Spleen (tissue), 11 donors: ENCODE results near the gene CRNN. TPM values are rescaled to one million over a fixed set of nuclear protein-coding genes. Genes with fewer than 3 reads are reported as not detected.

Experiments used
- DNase-seq: peaks from one replicate; pipeline ENCODE4 v3.0.0-alpha.2; 2020
- H3K27ac ChIP-seq, 8 donors: fragments of 200-600 bp; sonication (generic) in 7 of 8; 1 replicate in 4 of 8; 2 replicates in 4 of 8; pipeline versions ENCODE4 v1.5.0 to v1.8.0; 2016 to 2021; ENCODE audit warnings: inconsistent platforms in 4 of 8, mild to moderate bottlenecking in 4 of 8, moderate library complexity in 1 of 8
- H3K27me3 ChIP-seq, 7 donors: fragments of 200-600 bp; sonication (generic) in 6 of 7; replicated peaks in 1 of 7; 1 replicate in 4 of 7; 2 replicates in 3 of 7; pipeline versions ENCODE4 v1.5.0 to v1.8.0; 2016 to 2021; ENCODE audit warnings: inconsistent platforms in 3 of 7, mild to moderate bottlenecking in 1 of 7
- H3K36me3 ChIP-seq, 6 donors: fragments of 200-600 bp; sonication (generic) in 5 of 6; 1 replicate in 4 of 6; 2 replicates in 2 of 6; pipeline versions ENCODE4 v1.5.0 to v1.8.0; 2016 to 2021; ENCODE audit warnings: inconsistent platforms in 2 of 6
- H3K4me1 ChIP-seq, 6 donors: fragments of 200-600 bp; sonication (generic) in 5 of 6; 1 replicate in 3 of 6; 2 replicates in 3 of 6; pipeline versions ENCODE4 v1.5.0 to v1.8.0; 2016 to 2021; ENCODE audit warnings: inconsistent platforms in 3 of 6
- H3K4me3 ChIP-seq, 8 donors: fragments of 200-600 bp; sonication (generic) in 7 of 8; 1 replicate in 4 of 8; 2 replicates in 4 of 8; pipeline versions ENCODE4 v1.5.0 to v1.8.0; 2016 to 2021; ENCODE audit warnings: inconsistent platforms in 4 of 8, mild to moderate bottlenecking in 4 of 8, moderate library complexity in 2 of 8
- H3K9me3 ChIP-seq, 8 donors: fragments of 200-600 bp; sonication (generic) in 7 of 8; 1 replicate in 4 of 8; 2 replicates in 4 of 8; pipeline versions ENCODE4 v1.5.0 to v1.8.0; 2016 to 2021; ENCODE audit warnings: inconsistent platforms in 4 of 8
- POLR2A ChIP-seq, 3 donors: fragments of 450-650 bp; IDR thresholded peaks; one replicate each; pipeline ENCODE4 v1.5.1; 2017; ENCODE audit warnings: antibody characterized with exemption in 3 of 3, mild to moderate bottlenecking in 1 of 3
- POLR2AphosphoS5 ChIP-seq, 3 donors: sonication (generic); formaldehyde crosslinking; IDR thresholded peaks; one replicate each; pipeline ENCODE4 v1.5.1; 2017; ENCODE audit warnings: antibody characterized with exemption in 3 of 3
- WGBS, 5 donors: extraction: QIAGEN DNeasy Blood & Tissue Kit in 3 of 5; methylation state at CpG; one replicate each; pipeline versions ENCODE4 v1.1.5 to v1.1.7; 2013 to 2018; 5-methylcytosine and 5-hydroxymethylcytosine counted together
- intact Hi-C: fragments of 100-400 bp; cut with DNase I; formaldehyde crosslinking; loops from one replicate; pipeline ENCODE4 v1.15.0; 2023; ENCODE audit warnings: low total_unique reads
- polyA plus RNA-seq, 3 donors: library from polyadenylated mRNA; stranded (reverse); fragments of 200-250 nt; gene quantifications; one replicate each; pipeline ENCODE4 v1.2.1, GENCODE V29; 2013
- total RNA-seq, 7 donors: library from RNA; depleted of rRNA in 3 of 7; stranded (reverse); fragments of >200 nt in 3 of 7; fragmentation: NEBNext Ultra II Directional in 4 of 7; extraction: Animal tissue kit (Norgen Biotek cat#: 25700) in 4 of 7; gene quantifications; one replicate each; pipeline versions ENCODE4 v1.1.0 to v1.2.1, GENCODE V29; 2016 to 2021
- TF ChIP-seq, protein P1 (sequence below), 11 experiments: fragments of 200-600 bp in 7 of 11; fragments of 450-650 bp in 4 of 11; sonication (generic) in 4 of 11; IDR thresholded peaks in 8 of 11; conservative IDR thresholded peaks in 3 of 11; 1 replicate in 7 of 11; 2 replicates in 4 of 11; pipeline versions ENCODE4 v1.4.0 to v1.8.0; 2016 to 2021; ENCODE audit warnings: antibody characterized with exemption in 11 of 11, inconsistent platforms in 4 of 11, mild to moderate bottlenecking in 1 of 11
- donor health status: healthy with polysubstance abuse.
- donor health status: DM: no; HTN: no; CAD: no; lungs with moderate emphysema.
- donor health status: DM: no; HTN: no; CAD: no.
- donor health status: Bipolar disorder and iron deficiency.
- donor health status: healthy.
- donor health status: DM: no; HTN: no; CAD: no.
- donor health status: DM: yes; HTN: yes; CAD: no.

The CRNN gene
- total and polyA plus RNA-seq, 10 donors = 0.11 to 2.2 (median 0.39) TPM; not detected in 7

DNA sequence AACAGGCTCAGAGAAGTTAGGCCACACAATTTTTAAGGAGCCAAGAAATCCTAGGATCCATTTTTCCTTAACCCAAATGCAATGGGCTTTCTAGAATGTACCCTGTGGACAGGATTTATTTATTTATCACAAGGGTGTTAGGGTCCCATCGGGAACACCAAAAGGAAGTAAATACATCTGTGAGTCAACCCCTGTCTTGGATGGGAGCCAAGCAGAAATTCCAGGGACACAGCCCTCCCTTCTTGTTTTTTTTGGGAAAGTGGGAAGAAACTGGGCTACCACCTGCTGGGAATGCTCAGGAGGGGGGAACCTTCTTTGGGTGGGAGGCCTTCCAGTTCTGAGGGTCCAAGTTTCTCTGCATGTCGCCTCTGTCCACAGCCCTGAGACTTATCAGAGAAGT lies 1.3 kb downstream of the CRNN start:
- no peak for TF ChIP-seq POLR2AphosphoS5 (IDR thresholded peaks at IDR 0.05)
- TF ChIP-seq POLR2A (IDR thresholded peaks at IDR 0.05) = no peak
- TF ChIP-seq, protein P1, sequence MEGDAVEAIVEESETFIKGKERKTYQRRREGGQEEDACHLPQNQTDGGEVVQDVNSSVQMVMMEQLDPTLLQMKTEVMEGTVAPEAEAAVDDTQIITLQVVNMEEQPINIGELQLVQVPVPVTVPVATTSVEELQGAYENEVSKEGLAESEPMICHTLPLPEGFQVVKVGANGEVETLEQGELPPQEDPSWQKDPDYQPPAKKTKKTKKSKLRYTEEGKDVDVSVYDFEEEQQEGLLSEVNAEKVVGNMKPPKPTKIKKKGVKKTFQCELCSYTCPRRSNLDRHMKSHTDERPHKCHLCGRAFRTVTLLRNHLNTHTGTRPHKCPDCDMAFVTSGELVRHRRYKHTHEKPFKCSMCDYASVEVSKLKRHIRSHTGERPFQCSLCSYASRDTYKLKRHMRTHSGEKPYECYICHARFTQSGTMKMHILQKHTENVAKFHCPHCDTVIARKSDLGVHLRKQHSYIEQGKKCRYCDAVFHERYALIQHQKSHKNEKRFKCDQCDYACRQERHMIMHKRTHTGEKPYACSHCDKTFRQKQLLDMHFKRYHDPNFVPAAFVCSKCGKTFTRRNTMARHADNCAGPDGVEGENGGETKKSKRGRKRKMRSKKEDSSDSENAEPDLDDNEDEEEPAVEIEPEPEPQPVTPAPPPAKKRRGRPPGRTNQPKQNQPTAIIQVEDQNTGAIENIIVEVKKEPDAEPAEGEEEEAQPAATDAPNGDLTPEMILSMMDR (IDR thresholded peaks at IDR 0.05 in 8 of 11, conservative IDR thresholded peaks at IDR 0.05 in 3 of 11) = no peak
- Histone ChIP-seq H3K4me1 (peaks cover 0 to 11% (median 0%) of the 10 kb centered on the region in 6 donors), H3K27me3 (peaks cover 0 to 4% (median 0%) of the 10 kb centered on the region in 7 donors), H3K9me3 (no peaks in the 10 kb centered on the region), H3K27ac (no peak overlapping the region), H3K4me3 (no peak overlapping the region), H3K36me3 (no peaks in the 10 kb centered on the region)
- intact Hi-C loops = no loop called here
- 65 to 84% (median 78%) methylated on average over 2 of the region's 2 CpGs for WGBS, 5 donors
- DNase-seq = no peak

DNA sequence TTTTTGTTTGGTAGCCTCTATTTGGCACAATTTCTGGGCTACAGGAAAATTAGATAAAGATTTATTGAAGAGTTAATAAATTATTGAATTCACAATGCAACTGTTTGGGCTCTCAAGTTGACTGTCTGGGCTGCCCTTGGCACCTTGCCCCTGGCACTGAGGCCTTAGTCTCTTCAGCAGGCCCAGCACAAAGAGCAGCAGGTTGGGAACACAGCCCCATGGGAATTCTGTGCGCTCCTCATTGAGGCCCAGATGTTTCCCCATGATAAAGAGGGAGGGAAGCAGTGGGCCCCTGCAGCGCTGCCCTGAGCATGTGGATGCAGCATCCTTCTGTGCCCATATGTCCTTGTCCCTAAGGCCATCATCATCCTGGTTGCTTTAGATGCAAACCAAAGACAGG lies 2.9 kb downstream of the CRNN start:
- intact Hi-C loops = no loop called here
- H3K4me1 ChIP-seq = peaks cover 0 to 11% (median 0%) of the 10 kb centered on the region in 6 donors

DNA sequence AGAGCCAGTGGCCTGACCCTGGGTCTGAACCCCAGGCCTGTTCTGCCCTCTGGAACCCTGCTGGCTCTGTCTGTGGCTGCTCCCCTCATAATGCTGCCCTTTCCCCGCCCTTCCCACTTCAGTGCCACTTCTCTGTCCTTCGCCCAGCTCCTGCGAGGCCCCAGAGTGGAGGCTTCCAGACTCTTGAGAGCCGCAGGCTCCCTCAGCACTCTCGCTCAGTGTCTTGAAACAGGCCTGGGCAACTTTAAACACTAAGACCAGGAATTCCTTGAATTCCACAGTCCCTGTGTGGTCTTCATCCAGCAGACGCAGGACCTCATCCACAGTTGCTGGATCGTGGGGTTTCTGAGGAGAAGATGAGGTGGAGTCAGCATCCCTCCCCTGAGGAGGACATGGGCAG lies 3.5 kb downstream of the CRNN start:
- 42 to 87% (median 73%) methylated on average over 7 of the region's 7 CpGs for WGBS, 5 donors
- Histone ChIP-seq H3K4me3 (no peak overlapping the region), H3K4me1 (peaks cover 0 to 11% (median 0%) of the 10 kb centered on the region in 6 donors), H3K27ac (peak overlapping the region in 2 of 8 donors; percentile 37 to 43), H3K9me3 (no peaks in the 10 kb centered on the region), H3K36me3 (no peaks in the 10 kb centered on the region), H3K27me3 (peaks cover 0 to 4% (median 0%) of the 10 kb centered on the region in 7 donors)
- DNase-seq = no peak
- no peak for TF ChIP-seq POLR2A (IDR thresholded peaks at IDR 0.05)
- TF ChIP-seq POLR2AphosphoS5 (IDR thresholded peaks at IDR 0.05) = no peak
- TF ChIP-seq, protein P1 (IDR thresholded peaks at IDR 0.05 in 8 of 11, conservative IDR thresholded peaks at IDR 0.05 in 3 of 11) = no peak
- intact Hi-C loops = no loop called here

More for the DNA sequence above, 2.9 kb downstream of the CRNN start:
- no peak for DNase-seq
- peaks cover 0 to 4% (median 0%) of the 10 kb centered on the region in 7 donors for H3K27me3 ChIP-seq
- H3K9me3 ChIP-seq = no peaks in the 10 kb centered on the region
- H3K36me3 ChIP-seq = no peaks in the 10 kb centered on the region
- TF ChIP-seq, protein P1 (IDR thresholded peaks at IDR 0.05 in 8 of 11, conservative IDR thresholded peaks at IDR 0.05 in 3 of 11) = no peak
- TF ChIP-seq POLR2AphosphoS5 (IDR thresholded peaks at IDR 0.05) = peak in 2 of 3 donors; percentile 78 to 84
- peak overlapping the region in 1 of 8 donors; percentile 37 for H3K27ac ChIP-seq
- no peak overlapping the region for H3K4me3 ChIP-seq
- WGBS, 5 donors = 27 to 48% (median 45%) methylated on average over 2 of the region's 2 CpGs

DNA sequence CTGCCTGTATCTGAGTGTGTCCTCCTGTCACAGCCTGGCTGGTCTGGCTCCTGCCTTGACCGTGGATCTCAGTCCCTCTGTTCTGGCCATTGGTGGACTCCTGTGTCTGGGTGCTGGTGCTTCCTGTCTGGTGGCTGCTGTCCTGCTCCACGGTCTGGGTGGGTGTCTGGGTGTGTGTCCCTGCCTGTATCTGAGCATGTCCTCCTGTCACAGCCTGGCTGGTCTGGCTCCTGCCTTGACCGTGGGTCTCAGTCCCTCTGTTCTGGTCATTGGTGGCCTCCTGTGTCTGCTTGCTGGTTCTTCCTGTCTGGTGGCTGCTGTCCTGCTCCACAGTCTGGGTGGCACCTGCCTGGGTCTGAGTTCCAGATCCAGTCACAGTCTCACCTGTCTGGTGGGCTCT lies 4.0 kb downstream of the CRNN start:
- peak overlapping the region in 2 of 8 donors; percentile 37 to 43 for H3K27ac ChIP-seq
- no peaks in the 10 kb centered on the region for H3K9me3 ChIP-seq
- no peak for DNase-seq
- intact Hi-C loops = no loop called here
- TF ChIP-seq, protein P1 (IDR thresholded peaks at IDR 0.05 in 8 of 11, conservative IDR thresholded peaks at IDR 0.05 in 3 of 11) = no peak
- TF ChIP-seq POLR2A (IDR thresholded peaks at IDR 0.05) (no peak), POLR2AphosphoS5 (IDR thresholded peaks at IDR 0.05) (no peak)
- peaks cover 0 to 11% (median 0%) of the 10 kb centered on the region in 6 donors for H3K4me1 ChIP-seq
- H3K27me3 ChIP-seq = peaks cover 0 to 4% (median 0%) of the 10 kb centered on the region in 7 donors
- H3K36me3 ChIP-seq = no peaks in the 10 kb centered on the region
- WGBS, 5 donors = 70 to 86% (median 78%) methylated on average over 1 to 3 of the region's 3 CpGs
- no peak overlapping the region for H3K4me3 ChIP-seq
